Naive thymus-derived CD4-positive, alpha-beta T cell (primary cell): Measurements from ENCODE around the gene PPIH. TPM values are rescaled to one million over a fixed set of nuclear protein-coding genes. Genes with fewer than 3 reads are reported as not detected.
"Not testable (repeated sequence)": the region's sequence is repeated elsewhere in the genome, so short reads cannot be mapped to it uniquely, and the experiment has no call there.

Experiments used
- ATAC-seq: fragments of 150-1000 bp; cut with Tn5 transposase; 2 replicates; pipeline ENCODE4 v1.10.0; 2021; ENCODE audit warnings: mild to moderate bottlenecking, moderate library complexity
- CTCF ChIA-PET: fragments of 350-600 bp; sonication (Branson Sonifier 250); formaldehyde crosslinking; loops from one replicate; lab custom pipeline; 2021; ENCODE audit warnings: antibody characterized with exemption; lab: Charles Lee
- POLR2A ChIA-PET: fragments of 350-600 bp; sonication (Branson Sonifier 250); formaldehyde crosslinking; loops from one replicate; lab custom pipeline; 2021; ENCODE audit warnings: antibody characterized with exemption, inconsistent platforms; lab: Charles Lee
- DNase-seq, 9 donors: peaks; one replicate each; pipeline versions ENCODE4 v3.0.0 to v3.0.0-alpha.2; 2020 to 2022; ENCODE audit warnings: mixed read lengths in 1 of 9
- H3K27ac ChIP-seq: one replicate; pipeline ENCODE4 v1.7.0; 2013; ENCODE audit warnings: mild to moderate bottlenecking, low read depth, low read length, moderate library complexity
- H3K27me3 ChIP-seq, 2 donors: one replicate each; pipeline ENCODE4 v1.7.0; 2013; ENCODE audit warnings: low read length in 2 of 2, mild to moderate bottlenecking in 2 of 2, moderate library complexity in 2 of 2; ENCODE audit not compliant: control insufficient read depth in 2 of 2, insufficient read depth in 2 of 2
- H3K36me3 ChIP-seq, 3 experiments: 1 replicate in 2 of 3; 2 replicates in 1 of 3; pipeline ENCODE4 v1.7.0; 2013; ENCODE audit warnings: low read length in 3 of 3, mild to moderate bottlenecking in 3 of 3, moderate library complexity in 1 of 3; ENCODE audit not compliant: insufficient read depth in 3 of 3, control insufficient read depth in 2 of 3
- H3K4me1 ChIP-seq, 2 donors: one replicate each; pipeline ENCODE4 v1.7.0; 2013; ENCODE audit warnings: low read length in 2 of 2, mild to moderate bottlenecking in 2 of 2, moderate library complexity in 1 of 2; ENCODE audit not compliant: control insufficient read depth in 2 of 2, insufficient read depth in 2 of 2
- H3K4me3 ChIP-seq: 2 replicates; pipeline ENCODE4 v1.7.0; 2013; ENCODE audit warnings: mild to moderate bottlenecking, low read length
- H3K9me3 ChIP-seq, 3 experiments: 1 replicate in 2 of 3; 2 replicates in 1 of 3; pipeline ENCODE4 v1.7.0; 2013; ENCODE audit warnings: low read length in 3 of 3; ENCODE audit not compliant: control insufficient read depth in 2 of 3
- H3K27ac Mint-ChIP-seq, 9 donors: one replicate each; pipeline ENCODE4 v1.8.0; 2020 to 2022; ENCODE audit warnings: mixed read lengths in 9 of 9, mild to moderate bottlenecking in 8 of 9, moderate library complexity in 5 of 9, inconsistent platforms in 2 of 9
- H3K27me3 Mint-ChIP-seq, 5 donors: one replicate each; pipeline ENCODE4 v1.8.0; 2021 to 2022; ENCODE audit warnings: mixed read lengths in 5 of 5, mild to moderate bottlenecking in 1 of 5
- H3K36me3 Mint-ChIP-seq, 5 donors: one replicate each; pipeline ENCODE4 v1.8.0; 2020 to 2022; ENCODE audit warnings: mixed read lengths in 5 of 5, mild to moderate bottlenecking in 3 of 5, inconsistent platforms in 1 of 5
- H3K4me1 Mint-ChIP-seq, 7 donors: one replicate each; pipeline ENCODE4 v1.8.0; 2020 to 2022; ENCODE audit warnings: mixed read lengths in 7 of 7, mild to moderate bottlenecking in 3 of 7, inconsistent platforms in 1 of 7
- H3K4me3 Mint-ChIP-seq, 10 donors: one replicate each; pipeline ENCODE4 v1.8.0; 2020 to 2022; ENCODE audit warnings: mild to moderate bottlenecking in 10 of 10, mixed read lengths in 10 of 10, moderate library complexity in 6 of 10, inconsistent platforms in 2 of 10
- H3K9me3 Mint-ChIP-seq, 11 donors: one replicate each; pipeline ENCODE4 v1.8.0; 2020 to 2022; ENCODE audit warnings: mixed read lengths in 11 of 11, mild to moderate bottlenecking in 4 of 11, inconsistent platforms in 1 of 11, moderate library complexity in 1 of 11
- intact Hi-C, 2 donors: fragments of 100-400 bp; cut with micrococcal nuclease; formaldehyde crosslinking; loops; one replicate each; pipeline ENCODE4 v1.15.1; 2023
- polyA plus RNA-seq, 2 donors: library from polyadenylated mRNA; unstranded; fragments of 300-500 nt; fragmentation: Illumina TruSeq; gene quantifications; one replicate each; pipeline ENCODE4 v1.2.3, GENCODE V29; 2021
- total RNA-seq, 6 experiments: library from RNA in 5 of 6; stranded (reverse) in 5 of 6; gene quantifications; 1 replicate in 5 of 6; 2 replicates in 1 of 6; pipeline ENCODE4 v1.2.3 and lab custom pipeline; 2021 to 2026

Gene PPIH
- total and polyA plus RNA-seq, 7 experiments from 2014 or later, result 28.0 to 79.7 (median 42.3) TPM

- Histone ChIP-seq H3K36me3 (peaks cover 0 to 11% (median 0%) of the 10 kb centered on the region in 3 experiments), H3K9me3 (peaks cover 0 to 21% (median 6%) of the 10 kb centered on the region in 3 experiments)
- H3K36me3 Mint-ChIP-seq, result peaks cover 23 to 80% (median 70%) of the 10 kb centered on the region in 5 donors
- ChIA-PET POLR2A (interaction anchor here (0.8 to 1.1 kb wide), 2 partner anchors 14 to 24 kb away, joined by 3 to 4 read pairs; no protein-coding TSS in a partner anchor), CTCF (interaction anchor here (0.7 kb wide), 1 partner anchor 21 kb away, joined by 4 read pairs; no protein-coding TSS in a partner anchor)
- H3K4me3 ChIP-seq, ATAC-seq, H3K27me3 Mint-ChIP-seq, H3K27ac ChIP-seq, intact Hi-C loops, H3K4me1 ChIP-seq, H3K4me3 Mint-ChIP-seq, H3K27ac Mint-ChIP-seq, DNase-seq, H3K27me3 ChIP-seq: not testable (repeated sequence)
- H3K4me1 Mint-ChIP-seq, result peaks cover 4 to 14% (median 8%) of the 10 kb centered on the region in 7 donors
- peaks cover 5 to 38% (median 29%) of the 10 kb centered on the region in 11 donors for H3K9me3 Mint-ChIP-seq
Observed at GRCh38 chr1:42714441-42714840, 56.2 kb downstream of the PPIH start.

DNA sequence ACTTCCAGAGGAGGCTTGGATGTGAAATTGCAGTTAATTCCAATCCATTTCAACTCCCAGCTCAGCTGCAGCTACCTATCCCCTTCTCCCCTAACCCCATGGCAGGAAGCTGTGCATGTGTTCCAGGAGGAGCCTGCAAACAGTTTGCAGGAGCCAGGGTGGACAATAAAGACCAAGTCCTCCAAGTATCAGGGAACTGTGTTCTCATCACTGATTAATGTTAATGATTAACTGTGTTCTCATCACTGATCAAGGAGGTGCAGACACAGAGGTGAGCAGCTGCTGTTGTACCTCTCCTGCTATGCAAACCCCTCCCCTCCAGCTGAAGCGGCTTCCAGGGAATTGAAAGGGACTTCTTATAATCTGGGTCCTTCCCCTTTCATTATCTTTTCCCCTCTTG, 62.6 kb downstream of the PPIH start:
- DNase-seq, result no peak
- no peaks in the 10 kb centered on the region for H3K9me3 ChIP-seq
- no peak overlapping the region for H3K4me3 Mint-ChIP-seq
- no peak overlapping the region for H3K4me3 ChIP-seq
- peaks cover 10 to 28% (median 19%) of the 10 kb centered on the region in 5 donors for H3K36me3 Mint-ChIP-seq
- no peak overlapping the region for H3K27ac ChIP-seq
- no peak for ATAC-seq
- intact Hi-C loops, result no loop called here
- ChIA-PET POLR2A (no interaction called here), CTCF (no interaction called here)
- no peaks in the 10 kb centered on the region for H3K27me3 ChIP-seq
- H3K9me3 Mint-ChIP-seq, result peaks cover 0 to 4% (median 0%) of the 10 kb centered on the region in 11 donors
- no peaks in the 10 kb centered on the region for H3K4me1 ChIP-seq
- no peak overlapping the region for H3K27ac Mint-ChIP-seq
- no peaks in the 10 kb centered on the region for H3K36me3 ChIP-seq
- H3K27me3 Mint-ChIP-seq, result peaks cover 0 to 6% (median 0%) of the 10 kb centered on the region in 5 donors
- peaks cover 0 to 6% (median 0%) of the 10 kb centered on the region in 7 donors for H3K4me1 Mint-ChIP-seq

DNA sequence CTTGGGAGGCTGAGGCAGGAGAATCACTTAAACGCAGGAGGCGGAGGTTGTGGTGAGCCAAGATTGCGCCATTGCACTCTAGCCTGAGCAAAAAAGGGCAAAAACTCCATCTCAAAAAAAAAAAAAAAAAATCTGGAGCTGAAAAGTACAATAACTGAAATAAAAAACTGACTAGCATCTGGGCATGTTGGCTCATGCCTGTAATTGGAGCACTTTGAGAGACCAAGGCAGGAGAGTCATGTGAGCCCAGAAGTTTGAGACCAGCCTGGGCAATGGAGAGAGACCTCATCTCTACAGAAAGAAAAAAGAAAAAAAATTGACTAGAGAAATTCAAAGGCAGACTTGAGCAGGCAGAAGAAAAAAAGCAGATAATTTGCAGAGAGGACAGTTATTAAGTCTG, 63.7 kb downstream of the PPIH start:
- H3K9me3 Mint-ChIP-seq, result no peaks in the 10 kb centered on the region
- H3K27ac Mint-ChIP-seq, result peak overlapping the region in 1 of 9 donors; percentile 34
- ChIA-PET POLR2A (no interaction called here), CTCF (no interaction called here)
- H3K27me3 Mint-ChIP-seq, result peaks cover 0 to 6% (median 0%) of the 10 kb centered on the region in 5 donors
- Histone ChIP-seq H3K4me3 (no peak overlapping the region), H3K9me3 (no peaks in the 10 kb centered on the region), H3K27me3 (no peaks in the 10 kb centered on the region), H3K4me1 (no peaks in the 10 kb centered on the region), H3K36me3 (no peaks in the 10 kb centered on the region), H3K27ac (no peak overlapping the region)
- no peak for DNase-seq
- H3K4me3 Mint-ChIP-seq, result no peak overlapping the region
- H3K4me1 Mint-ChIP-seq, result peaks cover 0 to 6% (median 0%) of the 10 kb centered on the region in 7 donors
- intact Hi-C loops, result no loop called here
- peaks cover 5 to 20% (median 13%) of the 10 kb centered on the region in 5 donors for H3K36me3 Mint-ChIP-seq
- no peak for ATAC-seq

DNA sequence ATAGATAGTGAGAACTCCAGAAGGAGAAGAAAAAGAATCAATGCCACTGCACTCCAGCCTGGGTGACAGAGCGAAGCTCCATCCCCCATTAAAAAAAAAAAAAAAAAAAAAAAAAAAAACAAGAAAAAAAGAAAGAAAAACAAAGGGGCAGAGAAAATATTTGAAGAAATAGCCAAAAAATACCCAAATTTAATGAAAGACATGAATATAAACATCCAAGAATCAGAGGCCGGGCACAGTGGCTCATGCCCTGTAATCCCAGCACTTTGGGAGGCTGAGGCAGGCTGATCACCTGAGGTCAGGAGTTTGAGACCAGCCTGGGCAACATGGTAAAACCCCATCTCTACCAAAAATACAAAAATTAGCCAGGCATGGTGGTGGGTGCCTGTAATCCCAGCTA, 64.2 kb downstream of the PPIH start:
- H3K36me3 ChIP-seq, intact Hi-C loops, H3K27me3 Mint-ChIP-seq, CTCF ChIA-PET, DNase-seq, H3K27ac ChIP-seq, H3K4me3 ChIP-seq, H3K9me3 ChIP-seq, H3K27me3 ChIP-seq, ATAC-seq, H3K4me1 Mint-ChIP-seq, POLR2A ChIA-PET, H3K9me3 Mint-ChIP-seq, H3K4me1 ChIP-seq, H3K4me3 Mint-ChIP-seq: not testable (repeated sequence)
- peak overlapping the region in 1 of 9 donors; percentile 34 for H3K27ac Mint-ChIP-seq
- H3K36me3 Mint-ChIP-seq, result peaks cover under 1 to 15% (median 9%) of the 10 kb centered on the region in 5 donors

DNA sequence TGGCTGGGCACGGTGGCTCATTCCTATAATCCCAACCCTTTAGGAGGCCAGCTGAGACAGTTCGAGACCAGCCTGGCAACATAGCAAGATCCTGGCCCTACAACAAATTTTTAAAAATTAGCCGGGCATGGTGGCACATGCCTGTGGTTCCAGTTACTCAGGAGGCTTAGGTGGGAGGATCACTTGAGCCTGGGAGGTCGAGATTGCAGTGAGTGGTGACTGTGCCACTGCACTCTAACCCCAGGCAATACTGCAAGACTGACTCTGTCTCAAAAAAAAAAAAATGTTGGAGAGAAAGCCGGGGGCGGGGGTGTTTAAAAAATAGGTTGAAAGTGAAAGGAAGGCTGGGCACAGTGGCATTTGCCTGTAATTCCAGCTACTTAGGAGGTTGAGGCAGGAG, 65.3 kb downstream of the PPIH start:
- Histone ChIP-seq H3K4me1 (no peaks in the 10 kb centered on the region), H3K9me3 (no peaks in the 10 kb centered on the region), H3K27me3 (no peaks in the 10 kb centered on the region), H3K36me3 (no peaks in the 10 kb centered on the region), H3K4me3 (no peak overlapping the region), H3K27ac (no peak overlapping the region)
- H3K9me3 Mint-ChIP-seq, result no peaks in the 10 kb centered on the region
- H3K4me3 Mint-ChIP-seq, result no peak overlapping the region
- H3K36me3 Mint-ChIP-seq, result peaks cover 0 to 4% (median under 1%) of the 10 kb centered on the region in 5 donors
- intact Hi-C loops, result no loop called here
- ATAC-seq (no peak), DNase-seq (no peak)
- H3K27me3 Mint-ChIP-seq, result peaks cover 0 to 6% (median 0%) of the 10 kb centered on the region in 5 donors
- CTCF ChIA-PET, result interaction anchor here (0.7 kb wide), 1 partner anchor 26 kb away, joined by 3 read pairs; no protein-coding TSS in a partner anchor
- no peaks in the 10 kb centered on the region for H3K4me1 Mint-ChIP-seq
- POLR2A ChIA-PET, result no interaction called here
- H3K27ac Mint-ChIP-seq, result no peak overlapping the region

- H3K9me3 Mint-ChIP-seq, H3K4me1 ChIP-seq, H3K4me1 Mint-ChIP-seq, H3K36me3 ChIP-seq, H3K27ac ChIP-seq, H3K27me3 Mint-ChIP-seq, H3K4me3 ChIP-seq, DNase-seq, H3K27ac Mint-ChIP-seq, H3K27me3 ChIP-seq, H3K4me3 Mint-ChIP-seq, POLR2A ChIA-PET, H3K9me3 ChIP-seq, ATAC-seq, intact Hi-C loops, H3K36me3 Mint-ChIP-seq: not testable (repeated sequence)
- CTCF ChIA-PET, result interaction anchor here (0.7 to 0.8 kb wide), 2 partner anchors 394 to 1138 kb away, joined by 5 to 7 read pairs; no protein-coding TSS in a partner anchor
Observed at GRCh38 chr1:42725820-42726219, 67.6 kb downstream of the PPIH start.
